ENCODE results near the gene ENTPD3.

- no peak for TF ChIP-seq CTCF (optimal IDR thresholded peaks at IDR 0.05 in 1 of 3, IDR thresholded peaks at IDR 0.05 in 1 of 3, conservative IDR thresholded peaks at IDR 0.05 in 1 of 3; ENCODE audit: extremely low read depth in 1 of 3, insufficient read depth in 2 of 3, low read length in 3 of 3)
- TF ChIP-seq EZH2 (IDR thresholded peaks at IDR 0.05; ENCODE audit: low read length), result no peak
Observed at GRCh38 chr3:40450438-40450837, 63.5 kb downstream of the ENTPD3 start.

Measured in keratinocyte (primary cell).